Measurements from ENCODE around the gene ADGRA3.

- TF ChIP-seq REST (IDR thresholded peaks at IDR 0.05; ENCODE audit: insufficient read depth in 1 of 2, low read depth in 2 of 2, low read length in 2 of 2) (no peak), TAF1 (IDR thresholded peaks at IDR 0.05; ENCODE audit: borderline replicate concordance, insufficient read depth, low read length) (no peak), POLR2AphosphoS5 (IDR thresholded peaks at IDR 0.05; ENCODE audit: low read depth, low read length) (no peak), SIN3A (IDR thresholded peaks at IDR 0.05; ENCODE audit: borderline replicate concordance, insufficient read depth, low read length) (no peak), FOXP2 (optimal IDR thresholded peaks at IDR 0.05; ENCODE audit: borderline replicate concordance, extremely low read depth, extremely low read length, insufficient read depth) (no peak)
Measured at GRCh38 chr4:22389240-22389870, 126.5 kb downstream of the ADGRA3 start.
